Neural progenitor cell (in vitro differentiated cells): ENCODE measurements around the gene GLB1L2. TPM values are rescaled to one million over a fixed set of nuclear protein-coding genes. Genes with fewer than 3 reads are reported as not detected.

ENCODE experiments used
- DNase-seq: peaks from one replicate; pipeline ENCODE4 v3.0.0-alpha.2; 2016; ENCODE audit warnings: low spot score
- H2AFZ ChIP-seq: fragments of 200-600 bp; sonication (generic); replicated peaks from 2 replicates; pipeline ENCODE4 v1.6.1; 2016; ENCODE audit warnings: antibody characterized with exemption
- H3F3A ChIP-seq: fragments of 200-600 bp; sonication (generic); 2 replicates; pipeline ENCODE4 v1.6.1; 2016; ENCODE audit warnings: antibody characterized with exemption, low read depth
- H3K27ac ChIP-seq: fragments of 200-600 bp; sonication (generic); 2 replicates; pipeline ENCODE4 v1.5.1; 2016; ENCODE audit warnings: mild to moderate bottlenecking
- H3K27me3 ChIP-seq: fragments of 200-600 bp; sonication (generic); 2 replicates; pipeline ENCODE4 v1.6.1; 2016; ENCODE audit warnings: mild to moderate bottlenecking, moderate library complexity
- H3K36me3 ChIP-seq: fragments of 200-600 bp; sonication (generic); 2 replicates; pipeline ENCODE4 v1.5.1; 2016
- H3K4me1 ChIP-seq: fragments of 200-600 bp; sonication (generic); 2 replicates; pipeline ENCODE4 v1.6.1; 2016; ENCODE audit warnings: mixed run types
- H3K4me2 ChIP-seq: fragments of 200-600 bp; sonication (generic); 2 replicates; pipeline ENCODE4 v1.6.1; 2016
- H3K4me3 ChIP-seq: fragments of 200-600 bp; sonication (generic); 2 replicates; pipeline ENCODE4 v1.5.1; 2016
- H3K79me2 ChIP-seq: fragments of 200-600 bp; sonication (generic); 2 replicates; pipeline ENCODE4 v1.6.1; 2016; ENCODE audit warnings: low read depth
- H3K9ac ChIP-seq: fragments of 200-600 bp; sonication (generic); 2 replicates; pipeline ENCODE4 v1.6.1; 2016
- H3K9me3 ChIP-seq: fragments of 200-600 bp; sonication (generic); 2 replicates; pipeline ENCODE4 v1.5.1; 2016; ENCODE audit warnings: low read depth
- H4K20me1 ChIP-seq: fragments of 200-600 bp; sonication (generic); 2 replicates; pipeline ENCODE4 v1.6.1; 2016; ENCODE audit warnings: low read depth
- H3K27ac Mint-ChIP-seq: 3 replicates; pipeline ENCODE4 v1.8.0; 2021; ENCODE audit warnings: mixed read lengths
- H3K27me3 Mint-ChIP-seq: 2 replicates; pipeline ENCODE4 v1.8.0; 2022; ENCODE audit warnings: low read depth, mild to moderate bottlenecking, inconsistent platforms, moderate library complexity, mixed read lengths; ENCODE audit not compliant: insufficient read depth
- H3K36me3 Mint-ChIP-seq: 3 replicates; pipeline ENCODE4 v1.8.0; 2021; ENCODE audit warnings: mixed read lengths
- H3K4me1 Mint-ChIP-seq: 3 replicates; pipeline ENCODE4 v1.8.0; 2021; ENCODE audit warnings: mixed read lengths
- H3K4me3 Mint-ChIP-seq: 3 replicates; pipeline ENCODE4 v1.8.0; 2021; ENCODE audit warnings: mild to moderate bottlenecking, moderate library complexity, mixed read lengths
- H3K9me3 Mint-ChIP-seq: 3 replicates; pipeline ENCODE4 v1.8.0; 2020; ENCODE audit warnings: mixed read lengths
- EZH2 ChIP-seq: fragments of 200-600 bp; sonication (generic); IDR thresholded peaks from 2 replicates; pipeline ENCODE4 v1.6.1; 2017; ENCODE audit warnings: antibody characterized with exemption, mild to moderate bottlenecking, moderate library complexity
- EZH2phosphoT487 ChIP-seq: fragments of 200-600 bp; sonication (generic); IDR thresholded peaks from 2 replicates; pipeline ENCODE4 v1.6.1; 2017; ENCODE audit warnings: antibody characterized with exemption
- total RNA-seq: library from RNA; depleted of rRNA; stranded (reverse); fragments of >200 nt; gene quantifications from 2 replicates; pipeline ENCODE4 v1.2.3, GENCODE V29; 2015; ENCODE audit warnings: low replicate concordance
- TF ChIP-seq, protein P1 (sequence below): fragments of 200-600 bp; sonication (generic); IDR thresholded peaks from 2 replicates; pipeline ENCODE4 v1.5.1; 2017; ENCODE audit warnings: antibody characterized with exemption, mild to moderate bottlenecking

GLB1L2 gene
- total RNA-seq, 1 donor from 2014 or later, result 2.0 TPM

DNA sequence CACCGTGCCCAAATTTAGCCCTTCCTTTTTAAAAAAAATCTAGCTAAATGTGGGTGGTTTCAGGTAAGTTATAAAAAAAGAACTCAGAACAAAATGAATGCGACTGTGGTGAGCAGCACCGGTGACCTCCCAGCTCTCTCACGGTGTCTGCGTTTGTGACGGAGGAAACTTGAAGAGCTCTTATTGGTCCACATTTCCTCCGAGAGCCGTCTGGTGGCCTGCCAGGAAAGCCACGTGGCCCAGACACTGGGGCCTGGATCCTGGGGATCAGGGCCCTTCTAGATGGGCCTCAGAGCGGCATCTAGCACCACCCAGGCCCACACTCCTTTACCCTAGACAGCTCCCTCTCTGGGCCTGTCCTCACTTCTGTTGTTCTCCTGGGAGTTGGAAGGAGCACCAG, 40.7 kb downstream of the GLB1L2 start:
- no peaks in the 10 kb centered on the region for H3K27me3 ChIP-seq
- no peaks in the 10 kb centered on the region for H3K79me2 ChIP-seq
- no peak for DNase-seq
- H3K4me3 Mint-ChIP-seq, result no peak overlapping the region
- H3K4me1 ChIP-seq, result no peaks in the 10 kb centered on the region
- no peak overlapping the region for H2AFZ ChIP-seq
- H3K4me3 ChIP-seq, result no peak overlapping the region
- H3K4me1 Mint-ChIP-seq, result no peaks in the 10 kb centered on the region
- TF ChIP-seq EZH2 (no peak), EZH2phosphoT487 (no peak)
- TF ChIP-seq, protein P1, sequence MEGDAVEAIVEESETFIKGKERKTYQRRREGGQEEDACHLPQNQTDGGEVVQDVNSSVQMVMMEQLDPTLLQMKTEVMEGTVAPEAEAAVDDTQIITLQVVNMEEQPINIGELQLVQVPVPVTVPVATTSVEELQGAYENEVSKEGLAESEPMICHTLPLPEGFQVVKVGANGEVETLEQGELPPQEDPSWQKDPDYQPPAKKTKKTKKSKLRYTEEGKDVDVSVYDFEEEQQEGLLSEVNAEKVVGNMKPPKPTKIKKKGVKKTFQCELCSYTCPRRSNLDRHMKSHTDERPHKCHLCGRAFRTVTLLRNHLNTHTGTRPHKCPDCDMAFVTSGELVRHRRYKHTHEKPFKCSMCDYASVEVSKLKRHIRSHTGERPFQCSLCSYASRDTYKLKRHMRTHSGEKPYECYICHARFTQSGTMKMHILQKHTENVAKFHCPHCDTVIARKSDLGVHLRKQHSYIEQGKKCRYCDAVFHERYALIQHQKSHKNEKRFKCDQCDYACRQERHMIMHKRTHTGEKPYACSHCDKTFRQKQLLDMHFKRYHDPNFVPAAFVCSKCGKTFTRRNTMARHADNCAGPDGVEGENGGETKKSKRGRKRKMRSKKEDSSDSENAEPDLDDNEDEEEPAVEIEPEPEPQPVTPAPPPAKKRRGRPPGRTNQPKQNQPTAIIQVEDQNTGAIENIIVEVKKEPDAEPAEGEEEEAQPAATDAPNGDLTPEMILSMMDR, result no peak
- no peaks in the 10 kb centered on the region for H3K36me3 ChIP-seq
- H3K27ac ChIP-seq, result no peak overlapping the region
- peaks cover 12% of the 10 kb centered on the region for H3K36me3 Mint-ChIP-seq
- no peak overlapping the region for H3K9ac ChIP-seq
- H3K9me3 Mint-ChIP-seq, result no peaks in the 10 kb centered on the region
- H3K27ac Mint-ChIP-seq, result no peak overlapping the region
- H3F3A ChIP-seq, result no peaks in the 10 kb centered on the region
- H3K9me3 ChIP-seq, result no peaks in the 10 kb centered on the region
- no peaks in the 10 kb centered on the region for H4K20me1 ChIP-seq
- H3K4me2 ChIP-seq, result no peak overlapping the region
- peaks cover 9% of the 10 kb centered on the region for H3K27me3 Mint-ChIP-seq

DNA sequence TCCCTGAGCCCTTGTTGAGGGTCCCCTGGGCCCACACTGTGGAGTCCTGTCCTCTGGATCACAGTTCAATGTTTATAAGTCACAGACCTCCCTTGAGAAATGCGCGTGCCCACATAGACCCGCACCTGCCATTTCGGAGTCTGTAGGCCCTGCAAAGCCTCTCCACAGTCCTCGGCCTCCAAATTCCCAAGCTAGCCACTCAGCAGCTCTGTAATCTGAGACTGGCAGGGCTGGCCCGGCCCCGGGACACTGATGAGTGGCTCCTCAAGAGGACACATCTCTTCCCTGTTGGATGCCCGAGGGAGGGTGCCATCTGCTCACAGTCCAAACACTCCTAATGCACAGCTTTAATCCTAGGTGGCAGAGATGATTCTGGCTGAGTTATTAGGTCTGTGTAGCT, 41.2 kb downstream of the GLB1L2 start:
- Mint-ChIP-seq H3K36me3 (peaks cover 16% of the 10 kb centered on the region), H3K27me3 (peaks cover 9% of the 10 kb centered on the region), H3K27ac (no peak overlapping the region), H3K4me1 (no peaks in the 10 kb centered on the region), H3K4me3 (no peak overlapping the region), H3K9me3 (no peaks in the 10 kb centered on the region)
- Histone ChIP-seq H3K4me3 (no peak overlapping the region), H3K27me3 (no peaks in the 10 kb centered on the region), H3K9ac (no peak overlapping the region), H2AFZ (no peak overlapping the region), H3K9me3 (no peaks in the 10 kb centered on the region), H3F3A (no peaks in the 10 kb centered on the region), H3K36me3 (no peaks in the 10 kb centered on the region), H3K27ac (no peak overlapping the region), H3K4me2 (no peak overlapping the region), H3K4me1 (no peaks in the 10 kb centered on the region), H3K79me2 (no peaks in the 10 kb centered on the region), H4K20me1 (no peaks in the 10 kb centered on the region)
- DNase-seq, result peak; percentile 18
- no peak for TF ChIP-seq EZH2phosphoT487
- no peak for TF ChIP-seq EZH2
- TF ChIP-seq, protein P1, result no peak

DNA sequence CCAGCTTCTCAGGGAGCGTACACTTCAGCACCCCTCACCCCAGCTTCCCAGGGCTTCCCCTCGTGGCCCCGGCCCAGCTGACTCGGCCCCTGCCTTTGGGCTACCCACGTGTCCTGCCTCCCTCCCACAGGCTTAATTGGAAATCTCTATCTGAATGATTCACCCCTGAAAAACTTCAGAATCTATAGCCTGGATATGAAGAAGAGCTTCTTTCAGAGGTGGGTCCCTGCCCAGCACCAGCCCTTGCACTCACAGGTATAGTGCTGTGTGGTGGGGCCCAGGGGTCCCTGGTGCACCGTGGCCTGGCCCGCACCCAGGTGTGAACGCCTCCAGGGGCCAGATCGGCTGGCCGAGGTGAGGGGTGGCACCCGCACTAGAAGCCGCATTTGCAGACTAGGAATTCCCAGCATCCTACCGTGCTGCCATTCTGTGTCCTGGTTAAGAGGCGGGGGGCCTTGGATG, 41.8 kb downstream of the GLB1L2 start:
- no peaks in the 10 kb centered on the region for H3K79me2 ChIP-seq
- peaks cover 9% of the 10 kb centered on the region for H3K27me3 Mint-ChIP-seq
- no peaks in the 10 kb centered on the region for H3F3A ChIP-seq
- no peaks in the 10 kb centered on the region for H3K27me3 ChIP-seq
- TF ChIP-seq EZH2 (no peak), EZH2phosphoT487 (no peak)
- TF ChIP-seq, protein P1, result no peak
- no peaks in the 10 kb centered on the region for H3K4me1 ChIP-seq
- no peak overlapping the region for H2AFZ ChIP-seq
- H3K4me1 Mint-ChIP-seq, result no peaks in the 10 kb centered on the region
- no peak overlapping the region for H3K9ac ChIP-seq
- no peaks in the 10 kb centered on the region for H3K36me3 ChIP-seq
- no peak for DNase-seq
- no peaks in the 10 kb centered on the region for H3K9me3 ChIP-seq
- peaks cover 19% of the 10 kb centered on the region for H3K36me3 Mint-ChIP-seq
- no peaks in the 10 kb centered on the region for H4K20me1 ChIP-seq
- no peak overlapping the region for H3K4me3 Mint-ChIP-seq
- H3K4me3 ChIP-seq, result no peak overlapping the region
- no peak overlapping the region for H3K27ac ChIP-seq
- no peak overlapping the region for H3K27ac Mint-ChIP-seq
- no peak overlapping the region for H3K4me2 ChIP-seq
- no peaks in the 10 kb centered on the region for H3K9me3 Mint-ChIP-seq

DNA sequence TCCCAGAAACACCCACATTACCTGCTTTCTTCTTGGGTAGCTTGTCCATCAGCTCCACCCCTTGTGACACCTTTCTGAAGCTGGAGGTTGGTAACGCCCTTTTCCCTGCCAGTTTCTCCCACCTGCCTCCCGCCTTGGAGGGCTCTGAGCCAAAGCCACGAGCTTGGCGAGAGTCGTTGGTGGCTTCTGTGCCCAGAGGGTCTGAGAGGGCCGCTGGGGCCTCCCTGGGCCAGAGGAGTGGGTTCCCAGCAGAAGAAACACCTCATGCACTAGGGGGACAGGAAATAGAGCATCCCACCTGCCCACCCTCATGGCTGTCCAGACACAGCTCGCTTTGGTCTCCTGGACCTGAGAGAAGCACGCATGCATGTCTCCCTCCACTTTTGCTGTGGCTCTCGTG, 42.4 kb downstream of the GLB1L2 start:
- no peaks in the 10 kb centered on the region for H4K20me1 ChIP-seq
- no peak overlapping the region for H2AFZ ChIP-seq
- H3K4me1 ChIP-seq, result no peaks in the 10 kb centered on the region
- Mint-ChIP-seq H3K4me3 (no peak overlapping the region), H3K4me1 (no peaks in the 10 kb centered on the region), H3K36me3 (peaks cover 19% of the 10 kb centered on the region), H3K27me3 (peaks cover 4% of the 10 kb centered on the region), H3K9me3 (no peaks in the 10 kb centered on the region), H3K27ac (no peak overlapping the region)
- no peak for DNase-seq
- no peak overlapping the region for H3K9ac ChIP-seq
- H3K27ac ChIP-seq, result no peak overlapping the region
- no peaks in the 10 kb centered on the region for H3K79me2 ChIP-seq
- no peaks in the 10 kb centered on the region for H3F3A ChIP-seq
- no peak overlapping the region for H3K4me2 ChIP-seq
- no peaks in the 10 kb centered on the region for H3K27me3 ChIP-seq
- TF ChIP-seq EZH2phosphoT487, result no peak
- TF ChIP-seq, protein P1, result no peak
- TF ChIP-seq EZH2, result no peak
- no peak overlapping the region for H3K4me3 ChIP-seq
- no peaks in the 10 kb centered on the region for H3K36me3 ChIP-seq
- no peaks in the 10 kb centered on the region for H3K9me3 ChIP-seq
